ENCODE data around the gene SEC63.

Gene SEC63

GRCh38 chr6:107822176-107823046 lies 135.6 kb downstream of the SEC63 start:
- no peak for ATAC-seq
- TF ChIP-seq PPARA (CRISPR knock-in tag; IDR thresholded peaks at IDR 0.05; ENCODE audit: borderline replicate concordance): no peak
- TF ChIP-seq ISL1 (CRISPR knock-in tag; IDR thresholded peaks at IDR 0.05): no peak
- no peak for TF ChIP-seq PATZ1 (CRISPR knock-in tag; IDR thresholded peaks at IDR 0.05; ENCODE audit: borderline replicate concordance)
- no peak for TF ChIP-seq CSDC2 (CRISPR knock-in tag; IDR thresholded peaks at IDR 0.05)
- no peak for TF ChIP-seq TCF4 (CRISPR knock-in tag; IDR thresholded peaks at IDR 0.05; ENCODE audit: borderline replicate concordance)
- TF ChIP-seq ZNF565 (CRISPR knock-in tag; conservative IDR thresholded peaks at IDR 0.05; ENCODE audit: low read depth): no peak
- no peak for TF ChIP-seq ZNF70 (CRISPR knock-in tag; IDR thresholded peaks at IDR 0.05)
- TF ChIP-seq ESRRG (CRISPR knock-in tag; IDR thresholded peaks at IDR 0.05): no peak
- no peak for TF ChIP-seq POU6F1 (CRISPR knock-in tag; IDR thresholded peaks at IDR 0.05; ENCODE audit: borderline replicate concordance, low read depth)
- no peak for TF ChIP-seq OSR1 (CRISPR knock-in tag; IDR thresholded peaks at IDR 0.05)
- TF ChIP-seq SNAI2 (CRISPR knock-in tag; IDR thresholded peaks at IDR 0.05): no peak
- no peak for TF ChIP-seq ZNF8 (CRISPR knock-in tag; IDR thresholded peaks at IDR 0.05)
- no peak for TF ChIP-seq ARNTL (CRISPR knock-in tag; IDR thresholded peaks at IDR 0.05; ENCODE audit: borderline replicate concordance, low read depth)
- TF ChIP-seq CREB5 (CRISPR knock-in tag; IDR thresholded peaks at IDR 0.05; ENCODE audit: low read depth): no peak
- TF ChIP-seq ZC3H10 (CRISPR knock-in tag; IDR thresholded peaks at IDR 0.05): no peak
- TF ChIP-seq BACH2 (CRISPR knock-in tag; IDR thresholded peaks at IDR 0.05; ENCODE audit: borderline replicate concordance): no peak
- no peak for TF ChIP-seq ZFP30 (CRISPR knock-in tag; IDR thresholded peaks at IDR 0.05)
- TF ChIP-seq RARB (CRISPR knock-in tag; IDR thresholded peaks at IDR 0.05): no peak
- no peak for TF ChIP-seq TOX (CRISPR knock-in tag; IDR thresholded peaks at IDR 0.05; ENCODE audit: borderline replicate concordance)
- no peak for TF ChIP-seq GLIS3 (CRISPR knock-in tag; IDR thresholded peaks at IDR 0.05)

GRCh38 chr6:107821591-107821990 lies 136.4 kb downstream of the SEC63 start:
- no peak for ATAC-seq
- no peak for TF ChIP-seq TSHZ2 (CRISPR knock-in tag; IDR thresholded peaks at IDR 0.05)

GRCh38 chr6:107820338-107821261 lies 137.4 kb downstream of the SEC63 start:
- no peak for TF ChIP-seq ZNF8 (CRISPR knock-in tag; IDR thresholded peaks at IDR 0.05)
- TF ChIP-seq ZNF70 (CRISPR knock-in tag; IDR thresholded peaks at IDR 0.05): no peak
- no peak for TF ChIP-seq TOX (CRISPR knock-in tag; IDR thresholded peaks at IDR 0.05; ENCODE audit: borderline replicate concordance)
- TF ChIP-seq PATZ1 (CRISPR knock-in tag; IDR thresholded peaks at IDR 0.05; ENCODE audit: borderline replicate concordance): no peak
- no peak for TF ChIP-seq ESRRG (CRISPR knock-in tag; IDR thresholded peaks at IDR 0.05)
- no peak for TF ChIP-seq ZFP3 (CRISPR knock-in tag; IDR thresholded peaks at IDR 0.05)
- no peak for TF ChIP-seq POU6F1 (CRISPR knock-in tag; IDR thresholded peaks at IDR 0.05; ENCODE audit: borderline replicate concordance, low read depth)
- TF ChIP-seq ISL1 (CRISPR knock-in tag; IDR thresholded peaks at IDR 0.05): no peak
- TF ChIP-seq ARNTL (CRISPR knock-in tag; IDR thresholded peaks at IDR 0.05; ENCODE audit: borderline replicate concordance, low read depth): no peak
- no peak for TF ChIP-seq SNAI2 (CRISPR knock-in tag; IDR thresholded peaks at IDR 0.05)
- TF ChIP-seq CSDC2 (CRISPR knock-in tag; IDR thresholded peaks at IDR 0.05): no peak
- TF ChIP-seq RARB (CRISPR knock-in tag; IDR thresholded peaks at IDR 0.05): no peak
- TF ChIP-seq BACH2 (CRISPR knock-in tag; IDR thresholded peaks at IDR 0.05; ENCODE audit: borderline replicate concordance): no peak
- no peak for TF ChIP-seq ZNF565 (CRISPR knock-in tag; conservative IDR thresholded peaks at IDR 0.05; ENCODE audit: low read depth)
- no peak for TF ChIP-seq ZC3H10 (CRISPR knock-in tag; IDR thresholded peaks at IDR 0.05)
- TF ChIP-seq OSR1 (CRISPR knock-in tag; IDR thresholded peaks at IDR 0.05): no peak
- no peak for TF ChIP-seq TCF4 (CRISPR knock-in tag; IDR thresholded peaks at IDR 0.05; ENCODE audit: borderline replicate concordance)
- no peak for TF ChIP-seq ZFP30 (CRISPR knock-in tag; IDR thresholded peaks at IDR 0.05)
- ATAC-seq: peak; percentile 71

Data from SK-N-SH treated with all-trans-retinoic acid at 6 μM for 48 hours (cell line).